SH-SY5Y (cell line): ENCODE data around the gene CRACR2A.

Experiments used
- GATA2 ChIP-seq: IDR thresholded peaks from 2 replicates; pipeline ENCODE4 v1.6.1; 2011; ENCODE audit warnings: mild to moderate bottlenecking, low read depth, low read length
- GATA3 ChIP-seq: IDR thresholded peaks from 2 replicates; pipeline ENCODE4 v1.6.1; 2011; ENCODE audit warnings: low read depth, mild to moderate bottlenecking, low read length, moderate library complexity

GRCh38 chr12:3630111-3630510 lies 122.8 kb downstream of the CRACR2A start:
- TF ChIP-seq GATA2 (no peak), GATA3 (no peak)
